HuH-7 (cell line): ENCODE results near the gene CPNE6.

Source experiments
- DNase-seq: peaks from one replicate; pipeline ENCODE4 v3.0.0; 2011; ENCODE audit warnings: low spot score

CPNE6 gene

DNA sequence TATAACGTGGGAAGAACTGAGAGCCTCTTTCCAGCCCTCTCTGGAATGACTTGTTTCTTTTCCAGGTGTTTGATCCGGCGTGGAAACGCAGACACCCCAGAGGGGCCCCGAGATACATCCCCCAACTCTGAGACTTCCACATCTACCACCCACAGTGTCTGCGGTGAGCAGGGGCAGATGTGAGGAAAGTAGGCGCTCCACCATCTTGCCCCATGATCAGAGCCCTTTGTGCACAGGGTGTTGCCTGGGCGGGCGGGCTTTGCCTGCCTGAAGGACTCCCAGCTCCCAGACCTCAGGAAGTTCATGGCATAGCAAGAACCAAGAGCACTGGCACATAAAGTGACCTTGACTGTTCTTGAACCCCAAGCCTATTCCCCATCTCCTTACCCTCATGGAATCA lies 16.7 kb upstream of the CPNE6 start:
- no peak for DNase-seq

DNA sequence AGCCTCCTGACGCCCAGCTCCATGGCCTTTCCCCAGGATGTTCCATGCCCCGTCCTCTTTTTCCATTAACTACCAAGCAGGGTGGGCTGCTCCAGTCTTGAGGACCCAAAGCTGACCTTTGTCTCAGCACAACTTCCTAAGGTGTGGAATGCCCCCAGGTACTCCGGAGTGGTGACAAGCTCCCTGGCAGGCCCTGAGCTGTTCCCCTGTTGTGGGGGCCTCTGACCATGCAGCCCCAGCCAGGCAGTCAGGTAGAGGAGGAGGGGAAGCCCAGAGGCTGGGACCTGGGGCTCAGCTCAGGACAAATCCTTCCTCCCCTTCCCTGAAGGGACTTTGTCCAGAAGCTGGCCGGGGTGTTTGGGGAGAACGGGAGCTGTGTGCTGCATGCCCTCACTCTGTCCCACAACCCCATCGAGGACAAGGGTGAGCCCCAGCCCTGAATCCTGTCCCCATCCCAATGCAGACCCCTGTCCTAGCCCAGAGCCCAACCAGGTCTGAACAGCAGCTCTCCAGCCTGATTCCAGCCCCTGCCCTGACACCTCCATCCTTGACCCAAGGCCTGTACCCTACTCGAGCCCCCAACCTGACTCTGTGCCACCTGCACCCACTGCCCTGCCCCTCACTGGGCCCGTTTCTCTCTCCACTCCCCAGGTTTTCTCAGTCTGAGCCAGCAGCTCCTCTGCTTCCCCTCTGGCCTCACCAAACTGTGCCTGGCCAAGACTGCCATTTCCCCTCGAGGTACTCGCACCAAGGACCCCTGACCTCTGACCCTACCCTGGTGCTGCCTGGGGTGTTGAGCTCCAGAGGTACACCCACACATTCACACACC lies 15.2 kb upstream of the CPNE6 start:
- no peak for DNase-seq

DNA sequence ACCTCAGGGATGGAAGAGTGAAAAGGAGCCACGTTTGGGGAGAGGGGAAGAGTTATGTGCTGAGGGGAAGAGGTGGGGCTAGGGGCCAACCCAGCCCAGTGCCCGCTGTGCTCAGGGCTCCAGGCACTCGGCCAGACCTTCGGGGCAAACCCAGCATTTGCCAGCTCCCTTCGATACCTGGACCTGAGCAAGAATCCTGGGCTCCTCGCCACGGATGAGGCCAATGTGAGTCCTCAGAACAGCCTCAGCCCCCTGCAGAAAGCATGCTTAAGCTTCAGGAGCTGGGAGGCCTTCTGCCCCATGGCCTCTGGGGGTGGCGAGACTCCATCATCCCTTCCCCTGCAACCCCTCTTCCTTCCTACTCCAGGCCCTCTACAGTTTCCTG lies 14.6 kb upstream of the CPNE6 start:
- no peak for DNase-seq

DNA sequence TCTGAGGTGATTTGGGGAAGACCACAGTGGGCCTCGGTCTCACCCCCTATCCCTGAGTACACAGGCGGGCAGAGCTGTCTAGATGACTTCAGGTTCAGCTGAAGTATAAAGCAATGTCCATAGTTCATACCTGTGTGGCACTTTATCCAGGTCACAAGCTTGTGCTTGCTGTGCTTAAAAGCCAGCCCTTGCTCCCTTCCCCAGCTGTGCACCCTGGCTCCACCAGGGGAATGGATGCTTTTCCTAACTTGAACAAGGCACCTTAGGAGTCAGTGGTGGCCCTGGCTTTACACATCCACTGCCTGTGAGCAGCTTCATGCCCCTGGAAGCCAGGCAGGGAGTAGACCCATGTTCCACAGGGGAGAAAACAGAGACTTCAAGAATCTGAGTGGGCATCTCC lies 14.1 kb upstream of the CPNE6 start:
- no peak for DNase-seq

DNA sequence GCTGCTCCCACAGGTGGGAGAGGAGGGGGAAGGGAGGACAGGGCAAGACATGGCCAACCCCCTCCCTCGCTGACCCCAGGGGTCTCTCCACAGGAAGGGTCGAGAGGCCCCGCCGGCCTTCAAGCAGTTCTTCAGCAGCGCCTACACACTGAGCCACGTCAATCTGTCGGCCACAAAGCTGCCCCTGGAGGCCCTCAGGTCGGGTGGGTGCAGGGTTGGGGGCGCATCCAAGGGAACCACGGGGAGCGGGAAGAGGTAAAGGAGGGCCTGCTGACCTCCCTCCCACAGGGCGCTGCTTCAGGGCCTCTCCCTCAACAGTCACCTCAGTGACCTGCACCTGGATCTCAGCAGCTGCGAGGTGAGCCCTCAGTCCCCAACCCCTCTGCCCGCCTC lies 13.5 kb upstream of the CPNE6 start:
- DNase-seq: no peak

DNA sequence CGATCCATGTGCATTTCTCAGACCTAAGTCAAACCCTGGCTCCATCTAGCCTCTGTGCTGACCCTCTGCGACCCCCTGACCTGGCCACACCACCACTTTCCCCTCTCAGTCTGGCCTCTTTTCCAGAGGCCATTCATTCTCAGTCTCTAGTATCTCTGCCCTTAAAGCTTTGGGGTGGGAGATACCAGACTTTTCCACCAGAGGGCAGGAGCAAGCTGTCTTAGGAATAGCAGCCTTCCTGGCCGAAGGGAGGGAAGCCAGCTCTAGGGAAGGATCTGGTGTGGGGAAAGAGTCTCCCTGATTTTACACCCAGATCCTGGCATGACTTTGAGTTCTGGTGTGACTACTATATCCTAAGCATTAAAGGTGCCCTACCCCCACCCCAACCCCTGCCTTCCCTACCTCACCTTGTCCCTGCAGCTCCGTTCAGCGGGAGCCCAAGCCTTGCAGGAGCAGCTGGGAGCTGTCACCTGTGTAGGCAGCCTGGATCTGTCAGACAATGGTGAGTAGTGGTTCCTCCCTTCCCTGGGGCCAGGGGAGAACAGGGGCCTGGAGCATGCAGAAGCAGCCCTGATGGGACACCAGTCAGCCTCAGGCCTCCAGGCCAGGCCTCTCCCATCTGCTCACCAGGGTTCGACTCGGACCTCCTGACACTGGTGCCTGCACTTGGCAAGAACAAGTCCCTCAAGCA lies 13.0 kb upstream of the CPNE6 start:
- DNase-seq: peak; percentile 96

DNA sequence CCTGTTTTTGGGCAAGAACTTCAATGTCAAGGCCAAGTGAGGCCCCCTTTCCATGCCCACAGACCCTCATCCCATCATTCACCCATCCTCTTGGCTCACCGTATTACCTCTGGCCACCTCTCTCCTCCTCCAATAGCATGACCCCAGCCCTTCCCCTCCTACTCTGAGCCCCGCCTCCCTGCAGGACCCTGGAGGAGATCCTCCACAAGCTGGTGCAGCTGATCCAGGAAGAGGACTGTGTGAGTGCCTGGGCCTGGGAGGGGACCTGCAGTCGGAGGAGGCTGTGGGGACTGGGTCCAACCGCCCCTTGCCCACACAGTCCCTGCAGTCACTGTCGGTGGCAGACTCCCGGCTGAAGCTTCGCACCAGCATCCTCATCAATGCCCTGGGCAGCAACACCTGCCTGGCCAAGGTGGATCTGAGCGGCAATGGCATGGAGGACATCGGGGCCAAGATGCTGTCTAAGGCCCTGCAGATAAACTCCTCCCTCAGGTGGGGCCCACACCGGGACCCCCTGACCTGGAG lies 12.3 kb upstream of the CPNE6 start:
- no peak for DNase-seq

DNA sequence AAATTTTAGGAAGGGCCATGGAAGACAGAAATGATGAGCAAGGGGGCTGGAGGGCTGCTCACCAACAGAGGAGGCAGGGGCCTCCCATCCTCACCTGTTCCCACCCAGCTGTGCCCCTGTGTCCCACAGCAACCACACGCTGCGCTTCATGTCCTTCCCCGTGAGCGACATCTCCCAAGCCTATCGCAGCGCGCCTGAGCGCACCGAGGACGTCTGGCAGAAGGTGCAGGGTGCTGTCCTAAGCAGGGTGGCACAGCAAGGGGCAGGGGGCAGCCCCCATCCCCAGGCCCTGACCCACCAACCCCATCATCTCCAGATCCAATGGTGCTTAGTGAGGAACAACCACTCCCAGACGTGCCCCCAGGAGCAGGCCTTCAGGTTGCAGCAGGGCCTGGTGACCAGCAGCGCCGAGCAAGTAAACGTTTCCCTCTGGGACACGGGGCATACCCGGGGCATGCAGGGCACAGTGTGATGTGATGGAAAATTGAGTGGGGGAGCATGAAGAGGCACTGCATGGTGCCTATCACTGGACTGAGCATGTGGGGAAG lies 11.4 kb upstream of the CPNE6 start:
- no peak for DNase-seq

DNA sequence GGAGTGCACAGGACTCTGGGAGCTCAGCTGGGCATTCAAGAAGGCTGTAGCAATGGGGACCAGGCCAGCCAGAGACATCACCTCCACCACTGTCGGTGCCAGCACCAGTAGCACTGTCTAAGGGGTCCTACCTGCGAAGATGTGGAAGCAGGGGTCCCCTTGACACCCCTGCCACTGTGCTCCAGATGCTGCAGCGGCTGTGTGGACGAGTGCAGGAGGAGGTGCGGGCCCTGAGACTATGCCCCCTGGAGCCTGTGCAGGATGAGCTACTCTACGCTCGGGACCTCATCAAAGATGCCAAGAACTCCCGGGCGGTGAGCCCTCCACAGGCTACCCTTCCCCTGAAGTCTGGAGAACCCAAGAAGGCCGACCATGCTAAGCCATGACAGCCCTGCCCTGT lies 10.9 kb upstream of the CPNE6 start:
- DNase-seq: no peak

DNA sequence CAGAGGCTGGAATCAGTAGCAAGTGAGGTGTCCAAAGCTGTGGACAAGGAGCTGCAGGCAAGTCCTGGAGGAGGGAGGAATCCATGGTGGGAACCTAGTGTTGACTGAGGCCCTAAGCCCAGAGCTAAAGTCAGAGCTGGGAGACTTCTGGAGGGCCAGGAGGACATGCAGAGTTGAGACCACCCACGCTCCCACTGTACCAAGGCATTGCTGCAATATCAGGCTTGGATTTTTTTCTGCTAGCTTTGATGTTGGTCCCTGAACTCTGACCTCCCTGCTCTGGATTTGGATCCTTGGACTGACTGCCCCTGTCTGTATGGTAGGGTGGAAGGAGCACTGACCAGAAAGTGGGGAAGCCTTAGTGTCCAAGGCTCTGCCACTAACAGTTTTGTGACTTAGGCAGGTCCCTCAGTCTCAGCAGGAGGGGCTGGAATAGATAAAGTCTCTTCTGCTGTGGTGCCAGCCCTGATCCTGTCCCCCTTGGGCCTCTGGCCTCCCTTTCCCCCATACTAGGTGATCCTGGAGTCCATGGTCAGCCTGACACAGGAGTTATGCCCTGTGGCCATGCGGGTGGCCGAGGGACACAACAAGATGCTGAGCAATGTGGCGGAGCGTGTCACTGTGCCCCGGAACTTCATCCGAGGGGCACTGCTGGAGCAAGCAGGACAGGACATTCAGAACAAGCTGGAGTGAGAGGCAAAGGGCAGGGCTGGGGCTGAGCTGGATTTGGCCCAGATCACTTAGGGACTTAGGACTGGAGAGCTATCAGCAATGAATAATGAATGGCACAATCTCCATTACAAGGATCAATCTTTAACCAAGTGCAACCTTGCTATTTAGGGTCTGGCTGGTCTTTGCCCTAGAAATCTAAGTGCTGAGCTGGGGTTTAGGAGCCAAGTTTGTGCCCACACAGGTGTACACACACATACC lies 10.1 kb upstream of the CPNE6 start:
- no peak for DNase-seq

DNA sequence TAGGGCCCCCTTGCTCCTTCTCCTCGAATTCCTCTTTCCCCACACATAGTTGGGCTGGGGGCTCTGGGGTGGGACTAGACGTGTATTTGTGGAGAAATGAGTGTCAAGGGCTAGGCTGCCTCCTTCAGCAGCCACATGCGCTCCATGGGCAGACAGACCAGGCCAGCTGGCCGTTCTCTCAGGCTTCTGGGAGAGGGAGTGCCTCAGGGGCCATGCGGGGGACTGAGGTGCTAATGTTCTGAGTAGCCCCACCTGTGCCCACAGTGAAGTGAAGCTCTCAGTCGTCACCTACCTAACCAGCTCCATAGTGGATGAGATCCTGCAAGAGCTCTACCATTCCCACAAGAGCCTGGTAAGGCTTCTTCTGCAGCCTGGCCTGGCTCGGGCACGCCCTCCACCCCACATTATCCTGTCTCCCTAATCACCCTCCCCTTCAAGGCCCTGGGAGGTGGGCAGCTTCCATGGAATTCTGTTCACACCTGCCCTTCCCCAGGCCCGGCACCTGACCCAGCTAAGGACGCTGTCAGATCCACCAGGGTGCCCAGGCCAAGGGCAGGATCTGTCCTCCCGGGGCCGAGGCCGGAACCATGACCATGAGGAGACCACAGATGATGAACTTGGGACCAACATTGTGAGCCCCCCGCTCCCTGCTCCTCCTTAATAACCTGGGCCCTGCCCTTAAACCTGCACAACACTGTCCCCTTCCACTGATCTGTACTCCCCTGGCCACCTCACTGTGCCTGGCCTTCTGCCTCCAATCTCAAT lies 9.0 kb upstream of the CPNE6 start:
- DNase-seq: no peak

DNA sequence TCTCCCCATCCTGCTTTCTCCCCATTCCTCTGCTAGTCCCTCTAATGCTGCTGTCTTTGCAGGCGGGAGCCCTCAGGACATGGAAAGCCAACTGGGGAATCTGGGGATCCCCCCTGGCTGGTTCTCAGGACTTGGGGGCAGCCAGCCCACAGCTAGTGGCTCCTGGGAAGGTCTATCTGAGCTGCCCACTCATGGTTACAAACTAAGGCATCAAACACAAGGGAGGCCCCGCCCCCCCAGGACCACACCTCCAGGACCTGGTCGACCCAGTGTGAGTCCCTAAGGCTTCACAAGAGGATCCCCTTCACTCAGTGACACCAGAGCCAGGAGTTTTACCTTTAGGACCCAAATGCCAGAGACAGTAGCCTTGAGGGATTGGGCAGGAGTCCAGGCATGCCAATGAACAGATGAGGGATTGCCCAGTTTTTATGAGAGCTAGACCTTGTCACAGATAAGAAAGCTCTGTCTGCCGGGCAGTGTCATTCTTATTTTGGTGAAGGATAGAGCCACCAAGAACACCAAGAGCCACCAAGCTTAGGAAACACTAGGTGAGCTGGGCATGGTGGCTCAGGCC lies 8.0 kb upstream of the CPNE6 start:
- no peak for DNase-seq

DNA sequence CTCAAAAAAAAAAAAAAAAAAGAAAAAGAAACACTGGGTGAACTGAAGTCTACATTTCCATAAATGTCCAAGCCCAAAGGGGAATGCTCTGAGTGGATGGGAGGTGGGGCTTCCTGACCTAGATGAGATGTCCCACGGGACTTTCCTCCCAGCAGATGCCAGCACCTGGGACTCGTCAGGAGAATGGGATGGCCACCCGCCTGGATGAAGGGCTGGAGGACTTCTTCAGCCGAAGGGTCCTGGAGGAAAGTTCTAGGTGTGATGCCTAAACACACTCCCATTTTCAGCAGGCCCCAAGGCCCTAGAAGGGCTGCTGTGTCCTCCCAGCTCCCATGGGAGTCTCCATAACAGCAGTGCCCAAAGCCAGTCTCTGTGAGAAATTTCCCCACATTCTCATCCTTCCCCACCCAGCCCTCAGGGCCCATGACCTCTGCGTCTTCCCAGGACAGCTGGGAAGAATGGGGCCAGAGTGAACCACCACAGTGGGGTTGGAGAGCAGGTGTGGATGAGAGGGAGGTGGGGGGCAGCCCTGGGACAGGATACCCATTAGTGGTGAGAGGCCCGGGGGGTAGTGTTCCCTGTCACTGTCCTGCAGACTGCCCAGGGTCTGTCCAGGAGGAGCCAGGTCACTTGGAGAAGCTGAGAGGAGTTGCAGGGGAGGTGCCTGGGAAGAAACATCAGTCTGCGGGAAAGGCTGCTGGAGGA lies 7.1 kb upstream of the CPNE6 start:
- no peak for DNase-seq

DNA sequence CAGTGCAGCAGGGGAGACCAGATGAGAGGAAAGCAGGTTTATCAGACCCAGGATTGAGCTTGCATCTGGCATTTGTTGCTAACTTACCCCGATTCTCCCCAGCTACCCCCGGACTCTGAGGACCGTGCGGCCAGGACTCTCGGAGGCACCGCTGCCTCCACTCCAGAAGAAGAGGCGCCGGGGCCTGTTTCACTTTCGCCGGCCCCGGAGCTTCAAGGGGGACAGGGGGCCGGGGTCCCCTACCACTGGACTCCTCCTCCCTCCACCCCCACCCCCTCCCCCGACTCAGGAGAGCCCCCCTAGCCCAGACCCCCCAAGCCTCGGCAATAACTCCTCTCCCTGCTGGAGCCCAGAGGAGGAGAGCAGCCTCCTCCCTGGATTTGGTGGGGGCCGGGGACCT lies 6.5 kb upstream of the CPNE6 start:
- DNase-seq: no peak

DNA sequence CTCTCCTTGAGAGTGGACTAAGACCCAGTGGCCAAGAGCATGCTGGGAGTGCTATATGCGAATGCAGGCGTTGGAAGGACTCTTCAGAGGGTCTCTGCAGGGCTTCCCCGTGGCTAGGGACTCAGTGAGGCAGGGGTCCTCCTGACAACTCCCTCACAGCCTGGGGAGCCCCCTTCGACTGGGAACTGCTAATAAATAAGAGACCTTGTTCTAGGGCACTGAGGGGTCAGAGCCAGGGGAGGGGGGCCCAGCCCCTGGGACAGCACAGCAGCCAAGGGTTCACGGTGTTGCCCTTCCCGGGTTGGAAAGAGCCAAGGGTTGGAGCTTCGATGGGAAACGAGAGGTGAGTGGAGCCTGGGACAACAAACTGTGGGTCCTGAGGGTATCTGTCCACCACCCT lies 6.0 kb upstream of the CPNE6 start:
- DNase-seq: no peak

DNA sequence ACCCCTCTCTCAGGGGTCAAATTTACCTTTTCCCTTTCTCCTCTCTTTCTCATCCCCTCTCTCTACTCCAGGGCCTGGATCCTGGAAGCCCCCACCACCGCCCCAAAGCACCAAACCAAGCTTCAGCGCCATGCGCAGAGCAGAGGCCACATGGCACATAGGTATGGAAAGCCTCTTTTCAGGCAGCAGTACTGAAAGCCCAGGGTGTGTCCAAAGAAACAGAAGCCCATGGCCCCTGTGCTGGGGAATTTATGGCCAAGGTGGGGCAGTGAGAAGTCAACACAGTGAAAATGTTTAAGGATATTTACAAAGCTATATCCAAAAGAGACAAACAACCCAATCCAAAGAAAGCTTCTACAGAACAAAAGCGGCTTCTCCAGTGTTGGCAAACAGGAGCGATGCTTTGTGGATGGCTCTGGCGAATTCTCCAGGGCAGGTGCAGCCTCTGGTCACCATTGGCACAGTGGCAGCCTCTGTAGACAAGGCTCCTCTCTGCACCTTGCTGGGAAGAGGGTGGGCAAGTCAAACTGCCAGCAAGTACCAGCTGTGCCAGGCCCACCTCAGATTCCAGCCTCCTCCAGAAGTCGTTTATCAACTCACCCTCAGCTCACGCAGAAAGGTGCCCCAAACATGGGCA lies 4.7 kb upstream of the CPNE6 start:
- DNase-seq: peak; percentile 59

DNA sequence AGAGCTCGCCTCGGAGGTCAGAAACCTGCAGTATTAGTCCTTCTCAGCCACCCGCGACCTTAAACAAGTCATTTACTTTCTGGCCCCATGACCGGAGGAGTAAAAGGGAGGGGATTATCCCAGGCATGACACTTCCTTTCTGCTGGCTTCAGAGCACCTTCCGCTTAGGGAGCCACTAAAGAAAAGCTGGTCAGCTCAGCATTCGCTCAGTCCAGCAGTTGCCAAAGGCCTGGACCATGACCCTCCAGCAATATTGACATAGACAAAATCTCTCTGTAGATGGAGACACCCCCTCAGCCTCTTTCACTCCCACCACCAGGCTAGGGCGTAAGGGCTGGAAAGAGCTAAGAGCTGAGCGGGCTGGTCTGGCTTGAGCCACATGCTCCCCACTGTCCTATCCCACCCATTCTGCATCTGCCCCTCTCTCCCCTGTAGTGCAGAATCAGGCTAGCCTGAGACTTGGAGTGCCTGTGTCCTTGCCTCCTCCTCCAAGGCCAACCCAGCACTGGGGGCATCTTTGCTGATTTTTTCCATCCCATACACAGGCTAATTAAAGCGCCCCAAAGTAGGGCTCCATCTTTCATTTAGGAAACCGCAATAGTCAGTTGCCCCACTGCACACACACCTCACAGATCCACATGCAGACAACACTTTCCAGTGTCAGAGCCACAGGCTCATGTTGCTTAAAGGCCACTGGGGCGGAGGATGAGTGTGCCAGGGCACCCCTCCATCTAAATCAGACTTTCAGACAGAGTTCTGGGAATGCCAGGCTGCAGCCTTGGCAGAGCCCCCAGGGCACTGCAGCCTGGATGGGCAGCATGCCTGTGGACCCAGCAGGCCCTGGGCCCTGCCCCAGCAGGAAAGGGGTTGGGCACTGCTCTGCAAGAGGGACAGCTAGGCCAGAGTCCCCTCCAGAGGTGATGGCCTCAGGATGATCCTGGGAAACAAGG lies 4.0 kb upstream of the CPNE6 start:
- no peak for DNase-seq

DNA sequence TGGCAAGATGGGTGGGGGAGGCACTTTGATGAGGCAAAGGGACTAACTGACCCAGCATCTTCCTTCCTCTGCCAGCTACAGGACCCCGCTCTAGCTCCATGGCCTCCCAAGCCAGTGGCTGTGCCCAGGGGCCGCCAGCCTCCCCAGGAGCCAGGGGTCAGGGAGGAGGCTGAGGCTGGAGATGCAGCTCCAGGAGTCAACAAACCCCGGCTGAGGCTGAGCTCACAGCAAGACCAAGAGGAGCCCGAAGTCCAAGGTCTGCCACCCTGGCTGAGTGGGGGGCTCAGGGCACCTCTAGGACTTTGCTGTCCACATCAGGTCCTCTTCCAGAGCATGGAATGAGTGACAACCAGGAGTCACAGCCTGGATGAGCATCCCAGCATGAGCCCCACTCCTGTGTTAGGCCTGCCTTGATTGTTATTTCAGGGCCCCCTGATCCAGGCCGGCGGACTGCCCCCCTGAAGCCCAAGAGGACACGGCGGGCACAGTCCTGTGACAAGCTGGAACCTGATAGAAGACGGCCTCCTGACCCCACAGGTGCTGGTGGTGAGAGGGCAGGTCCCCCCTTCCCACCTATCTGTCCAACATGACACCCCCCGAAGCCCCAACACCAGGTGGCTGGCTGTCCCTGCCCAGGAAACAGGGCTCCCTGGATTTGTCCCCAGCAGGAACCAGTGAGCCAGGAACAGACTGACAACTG lies 2.5 kb upstream of the CPNE6 start:
- no peak for DNase-seq
